Trophoblast cell (in vitro differentiated cells and primary cell): ENCODE measurements around the gene PPP6C.
A peak's percentile ranks its signal among the peaks of the same experiment; 100 is the strongest.

ENCODE experiments used
- DNase-seq, 2 donors: peaks; one replicate each; pipeline ENCODE4 v3.0.0-alpha.2; 2016
- H2AFZ ChIP-seq: 2 replicates; pipeline ENCODE4 v1.6.1; 2013; ENCODE audit warnings: low read length, moderate library complexity, mild to moderate bottlenecking; ENCODE audit not compliant: insufficient read depth, poor library complexity
- H2AK5ac ChIP-seq: 2 replicates; pipeline ENCODE4 v1.6.1; 2013; ENCODE audit warnings: mild to moderate bottlenecking, low read length
- H2BK120ac ChIP-seq: 2 replicates; pipeline ENCODE4 v1.6.1; 2013; ENCODE audit warnings: low read length, mild to moderate bottlenecking, moderate library complexity; ENCODE audit not compliant: insufficient read depth, poor library complexity
- H2BK12ac ChIP-seq: 2 replicates; pipeline ENCODE4 v1.6.1; 2013; ENCODE audit warnings: mild to moderate bottlenecking, low read length, moderate library complexity
- H2BK5ac ChIP-seq: 2 replicates; pipeline ENCODE4 v1.6.1; 2013; ENCODE audit warnings: low read length, low read depth, moderate library complexity, mild to moderate bottlenecking; ENCODE audit not compliant: poor library complexity
- H3K14ac ChIP-seq: 2 replicates; pipeline ENCODE4 v1.6.1; 2013; ENCODE audit warnings: mild to moderate bottlenecking, low read length
- H3K18ac ChIP-seq: 2 replicates; pipeline ENCODE4 v1.6.1; 2013; ENCODE audit warnings: mild to moderate bottlenecking, low read length
- H3K23ac ChIP-seq: 2 replicates; pipeline ENCODE4 v1.6.1; 2013; ENCODE audit warnings: low read length
- H3K27ac ChIP-seq: 2 replicates; pipeline ENCODE4 v1.5.1; 2013; ENCODE audit warnings: low read depth, mild to moderate bottlenecking, inconsistent platforms, low read length, moderate library complexity
- H3K27me3 ChIP-seq: 2 replicates; pipeline ENCODE4 v1.6.1; 2013; ENCODE audit warnings: inconsistent platforms, mild to moderate bottlenecking, low read length, moderate library complexity; ENCODE audit not compliant: insufficient read depth
- H3K36me3 ChIP-seq, 2 experiments: 1 replicate in 1 of 2; 2 replicates in 1 of 2; pipeline ENCODE4 v1.6.1; 2013; ENCODE audit warnings: low read length in 2 of 2, mild to moderate bottlenecking in 2 of 2, moderate library complexity in 1 of 2; ENCODE audit not compliant: insufficient read depth in 2 of 2, control insufficient read depth in 1 of 2
- H3K4ac ChIP-seq: 2 replicates; pipeline ENCODE4 v1.6.1; 2013; ENCODE audit warnings: low read depth, mild to moderate bottlenecking, low read length, moderate library complexity
- H3K4me1 ChIP-seq, 2 experiments: 1 replicate in 1 of 2; 2 replicates in 1 of 2; pipeline ENCODE4 v1.6.1; 2013; ENCODE audit warnings: low read length in 2 of 2, mild to moderate bottlenecking in 2 of 2, moderate library complexity in 1 of 2; ENCODE audit not compliant: insufficient read depth in 2 of 2, control insufficient read depth in 1 of 2
- H3K4me2 ChIP-seq: 2 replicates; pipeline ENCODE4 v1.6.1; 2013; ENCODE audit warnings: inconsistent platforms, mild to moderate bottlenecking, low read length, moderate library complexity
- H3K4me3 ChIP-seq: 2 replicates; pipeline ENCODE4 v1.5.1; 2013; ENCODE audit warnings: mild to moderate bottlenecking, low read depth, low read length, inconsistent platforms
- H3K79me1 ChIP-seq: one replicate; pipeline ENCODE4 v1.6.1; 2013; ENCODE audit warnings: low read length
- H3K79me2 ChIP-seq: 2 replicates; pipeline ENCODE4 v1.6.1; 2013; ENCODE audit warnings: low read length, mild to moderate bottlenecking; ENCODE audit not compliant: control insufficient read depth, insufficient read depth, poor library complexity
- H3K9ac ChIP-seq: 2 replicates; pipeline ENCODE4 v1.6.1; 2013; ENCODE audit warnings: mild to moderate bottlenecking, low read length
- H3K9me3 ChIP-seq: 2 replicates; pipeline ENCODE4 v1.6.1; 2013; ENCODE audit warnings: low read depth, mild to moderate bottlenecking, control low read depth, inconsistent platforms, low read length; ENCODE audit not compliant: insufficient read depth
- H4K12ac ChIP-seq: 2 replicates; pipeline ENCODE4 v1.6.1; 2013; ENCODE audit warnings: low read depth, mild to moderate bottlenecking, low read length, moderate library complexity
- H4K8ac ChIP-seq: 2 replicates; pipeline ENCODE4 v1.6.1; 2013; ENCODE audit warnings: low read depth, mild to moderate bottlenecking, low read length, moderate library complexity
- H4K91ac ChIP-seq: one replicate; pipeline ENCODE4 v1.6.1; 2013; ENCODE audit warnings: low read depth, mild to moderate bottlenecking, low read length, moderate library complexity
- WGBS: extraction: QIAGEN DNeasy Blood & Tissue Kit; methylation state at CpG from one replicate; pipeline ENCODE4 v1.1.7; 2013; ENCODE audit warnings: missing lambda C conversion rate; ENCODE audit not compliant: insufficient read length, insufficient coverage; ENCODE audit errors: extremely low coverage; 5-methylcytosine and 5-hydroxymethylcytosine counted together

PPP6C gene

DNA sequence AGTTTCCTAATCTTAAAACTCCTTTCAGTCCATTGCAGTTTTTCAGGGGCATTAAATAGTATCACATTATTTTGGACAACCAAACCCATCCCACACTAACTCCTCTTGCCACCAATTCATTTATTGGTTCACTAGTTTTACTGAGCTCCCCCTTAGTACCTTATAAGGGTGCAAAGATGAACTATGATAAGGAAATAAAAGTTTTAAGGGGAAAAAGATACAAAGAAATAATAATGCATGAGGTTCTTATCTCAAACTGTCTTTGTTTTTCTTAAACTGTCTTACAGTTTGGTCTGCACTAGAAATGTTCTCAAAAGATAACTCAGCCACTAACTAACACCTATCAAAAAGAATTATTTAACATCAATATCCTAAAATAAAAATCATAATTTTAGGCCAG, 54.6 kb downstream of the PPP6C start:
- no peaks in the 10 kb centered on the region for H3K4me1 ChIP-seq
- no peak overlapping the region for H3K18ac ChIP-seq
- no peak overlapping the region for H3K14ac ChIP-seq
- H2AK5ac ChIP-seq: no peak overlapping the region
- H2AFZ ChIP-seq: no peak overlapping the region
- no peak overlapping the region for H3K4ac ChIP-seq
- no peak overlapping the region for H3K4me2 ChIP-seq
- H3K9me3 ChIP-seq: no peaks in the 10 kb centered on the region
- H4K91ac ChIP-seq: no peak overlapping the region
- H3K4me3 ChIP-seq: no peak overlapping the region
- no peaks in the 10 kb centered on the region for H3K27me3 ChIP-seq
- peaks cover 2% of the 10 kb centered on the region in 2 experiments for H3K36me3 ChIP-seq
- no peak overlapping the region for H3K9ac ChIP-seq
- no peak overlapping the region for H2BK12ac ChIP-seq
- no peaks in the 10 kb centered on the region for H3K79me1 ChIP-seq
- H2BK5ac ChIP-seq: no peak overlapping the region
- no peak overlapping the region for H2BK120ac ChIP-seq
- no peak overlapping the region for H3K23ac ChIP-seq
- H3K79me2 ChIP-seq: no peaks in the 10 kb centered on the region
- no peak overlapping the region for H3K27ac ChIP-seq
- DNase-seq: no peak
- H4K12ac ChIP-seq: no peak overlapping the region
- H4K8ac ChIP-seq: no peak overlapping the region

DNA sequence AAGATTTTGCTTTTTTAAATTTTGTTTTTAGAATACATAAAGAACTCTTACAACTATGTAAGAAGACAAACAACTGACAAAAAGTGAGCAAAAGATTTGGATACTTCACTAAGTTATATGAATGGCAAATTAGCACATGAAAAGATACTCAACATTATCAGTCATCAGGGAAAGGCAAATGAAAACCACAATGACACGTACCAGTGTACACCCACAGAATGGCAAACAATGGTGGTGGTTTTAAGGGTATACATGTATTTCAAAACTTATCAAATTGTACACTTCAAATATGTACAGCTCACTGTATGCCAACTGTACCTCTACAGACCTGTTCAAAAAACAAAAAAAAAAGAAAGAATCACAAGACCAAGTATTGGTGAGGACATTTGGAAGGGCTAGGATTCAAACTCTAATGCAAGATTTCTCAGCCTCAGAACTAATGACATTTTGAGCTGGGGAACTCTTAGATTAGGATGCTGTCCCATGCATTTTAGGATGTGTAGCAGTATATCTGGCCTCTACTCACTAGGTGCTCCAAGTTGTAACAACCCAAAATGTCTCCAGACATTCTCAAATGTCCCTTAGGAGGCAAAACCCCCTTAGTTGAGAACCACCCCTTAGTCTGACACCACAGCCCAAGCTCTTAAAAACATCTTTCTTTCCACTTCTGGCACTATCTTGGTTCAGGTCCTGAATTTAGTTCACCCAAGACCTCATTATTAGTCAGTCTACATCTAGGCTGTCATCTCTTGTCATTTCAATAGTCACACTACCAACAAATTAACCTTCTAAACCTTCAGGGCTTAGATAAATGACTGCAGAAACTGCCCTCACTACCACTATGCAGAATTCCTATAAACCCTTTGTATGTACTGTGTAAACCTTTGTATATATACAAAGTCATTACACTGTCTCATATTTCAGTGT, 55.9 kb downstream of the PPP6C start:
- Histone ChIP-seq H3K79me2 (no peaks in the 10 kb centered on the region), H4K8ac (no peak overlapping the region), H3K36me3 (no peaks in the 10 kb centered on the region), H3K27ac (no peak overlapping the region), H3K23ac (no peak overlapping the region), H3K4ac (no peak overlapping the region), H3K79me1 (no peaks in the 10 kb centered on the region), H3K4me3 (no peak overlapping the region), H3K18ac (no peak overlapping the region), H3K9me3 (no peaks in the 10 kb centered on the region), H2BK5ac (no peak overlapping the region), H4K91ac (no peak overlapping the region), H2BK12ac (no peak overlapping the region), H3K4me2 (no peak overlapping the region), H2AK5ac (no peak overlapping the region), H3K14ac (no peak overlapping the region), H2AFZ (no peak overlapping the region), H4K12ac (no peak overlapping the region), H2BK120ac (no peak overlapping the region), H3K4me1 (no peaks in the 10 kb centered on the region), H3K9ac (no peak overlapping the region), H3K27me3 (no peaks in the 10 kb centered on the region)
- no CpG with 5 or more reads among the region's 1 CpG for WGBS
- DNase-seq: no peak

DNA sequence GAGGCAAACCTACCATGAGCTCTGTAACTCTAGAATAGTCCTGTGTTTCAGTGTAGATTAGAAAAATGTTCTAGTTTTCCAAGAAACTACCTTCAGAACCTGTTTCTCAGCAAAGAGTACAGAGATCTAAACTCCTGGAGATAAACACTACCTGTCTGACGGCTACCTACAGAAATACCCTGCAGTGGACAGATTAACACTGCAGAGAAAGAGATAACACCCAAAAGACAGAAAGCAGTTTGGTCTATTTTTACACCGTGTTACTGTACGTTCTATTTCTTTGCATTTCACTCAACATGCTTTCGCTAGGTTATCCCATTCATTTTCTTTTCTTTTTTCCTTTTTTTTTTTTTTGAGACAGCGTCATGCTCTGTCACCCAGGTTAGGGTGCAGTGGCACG, 57.8 kb downstream of the PPP6C start:
- Histone ChIP-seq H4K12ac (no peak overlapping the region), H3K9me3 (no peaks in the 10 kb centered on the region), H2BK5ac (no peak overlapping the region), H3K27me3 (no peaks in the 10 kb centered on the region), H2AFZ (no peak overlapping the region), H3K79me2 (no peaks in the 10 kb centered on the region), H3K23ac (no peak overlapping the region), H3K14ac (no peak overlapping the region), H3K4me2 (no peak overlapping the region), H3K36me3 (no peaks in the 10 kb centered on the region), H3K4me1 (no peaks in the 10 kb centered on the region), H4K91ac (no peak overlapping the region), H3K27ac (no peak overlapping the region), H3K18ac (no peak overlapping the region), H3K9ac (no peak overlapping the region), H3K79me1 (no peaks in the 10 kb centered on the region), H3K4ac (no peak overlapping the region), H4K8ac (no peak overlapping the region), H2BK12ac (no peak overlapping the region), H3K4me3 (no peak overlapping the region), H2AK5ac (no peak overlapping the region), H2BK120ac (no peak overlapping the region)
- no peak for DNase-seq
- no CpG with 5 or more reads among the region's 6 CpGs for WGBS

DNA sequence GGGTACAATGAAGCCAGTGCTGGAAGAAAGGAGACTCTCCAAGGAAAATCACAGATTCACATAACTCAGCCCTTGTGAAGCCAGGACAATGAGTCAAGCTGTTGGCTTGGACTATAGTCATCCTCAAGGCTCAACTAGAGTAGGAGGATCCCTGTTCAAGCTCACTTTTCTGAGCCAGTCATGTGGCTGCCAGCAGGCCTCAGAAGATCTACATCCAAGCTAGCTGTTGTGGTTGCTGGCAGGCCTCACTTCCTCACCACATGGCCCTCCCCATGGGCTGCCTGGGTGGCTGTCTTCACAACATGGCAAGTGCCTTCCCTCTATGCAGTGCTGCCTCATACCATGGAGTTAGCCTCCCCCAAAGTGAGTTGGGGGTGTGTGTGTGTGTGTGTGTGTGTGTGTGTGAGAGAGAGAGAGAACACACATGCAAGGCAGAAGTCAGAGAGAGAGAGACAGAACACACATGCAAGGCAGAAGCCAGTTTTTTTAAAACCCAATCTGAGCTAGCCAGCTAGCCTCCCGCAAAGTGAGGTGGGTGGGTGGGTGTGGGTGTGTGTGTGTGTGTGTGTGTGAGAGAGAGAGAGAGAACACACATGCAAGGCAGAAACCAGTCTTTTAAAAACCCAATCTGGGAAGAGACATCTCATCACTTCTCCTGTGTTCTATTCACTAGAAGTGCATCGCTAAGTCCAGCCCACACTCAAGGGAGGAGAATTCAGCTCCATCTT, 63.4 kb downstream of the PPP6C start:
- Histone ChIP-seq H3K27me3 (no peaks in the 10 kb centered on the region), H4K8ac (no peak overlapping the region), H3K4ac (no peak overlapping the region), H3K9me3 (peaks cover 2% of the 10 kb centered on the region), H3K79me1 (no peaks in the 10 kb centered on the region), H3K4me2 (no peak overlapping the region), H2AFZ (no peak overlapping the region), H2BK120ac (no peak overlapping the region), H3K27ac (no peak overlapping the region), H3K18ac (no peak overlapping the region), H3K79me2 (peaks cover 2% of the 10 kb centered on the region), H4K12ac (no peak overlapping the region), H2AK5ac (no peak overlapping the region), H3K36me3 (no peaks in the 10 kb centered on the region), H3K23ac (no peak overlapping the region), H3K9ac (no peak overlapping the region), H3K4me1 (peaks cover 0 to 3% of the 10 kb centered on the region in 2 experiments), H3K4me3 (no peak overlapping the region), H2BK5ac (no peak overlapping the region), H2BK12ac (no peak overlapping the region), H4K91ac (no peak overlapping the region), H3K14ac (no peak overlapping the region)
- WGBS: no CpG with 5 or more reads among the region's 2 CpGs
- DNase-seq: peak in 1 of 2 donors; percentile 8
